ENCODE results near the gene MOCOS.

The MOCOS gene

GRCh38 chr18:36179562-36180355, 7.5 kb upstream of the MOCOS start:
- DNase-seq = no peak

- no peak for DNase-seq
These were observed 5.9 kb upstream of the MOCOS start for GRCh38 chr18:36181441-36181840.

GRCh38 chr18:36181898-36182506, 5.3 kb upstream of the MOCOS start:
- DNase-seq = no peak

GRCh38 chr18:36183033-36183432, 4.3 kb upstream of the MOCOS start:
- DNase-seq = no peak

GRCh38 chr18:36183987-36184386, 3.3 kb upstream of the MOCOS start:
- DNase-seq = no peak

GRCh38 chr18:36185157-36185556, 2.1 kb upstream of the MOCOS start:
- no peak for DNase-seq

GRCh38 chr18:36185901-36186460, 1.3 kb upstream of the MOCOS start:
- DNase-seq = no peak

GRCh38 chr18:36186461-36187192, 670 bp upstream of the MOCOS start:
- no peak for DNase-seq

GRCh38 chr18:36187826-36188721, 777 bp downstream of the MOCOS start:
- DNase-seq = no peak

- DNase-seq = no peak
These were observed 1.6 kb downstream of the MOCOS start for GRCh38 chr18:36188916-36189315.

- DNase-seq = no peak
These were observed 2.2 kb downstream of the MOCOS start for GRCh38 chr18:36189486-36189885.

- no peak for DNase-seq
These were observed 4.0 kb downstream of the MOCOS start for GRCh38 chr18:36191286-36191685.

- DNase-seq = no peak
These were observed 4.4 kb downstream of the MOCOS start for GRCh38 chr18:36191711-36192110.

GRCh38 chr18:36194600-36195315, 7.5 kb downstream of the MOCOS start:
- DNase-seq = no peak

GRCh38 chr18:36195427-36196122, 8.3 kb downstream of the MOCOS start:
- no peak for DNase-seq

GRCh38 chr18:36196238-36196995, 9.1 kb downstream of the MOCOS start:
- no peak for DNase-seq

GRCh38 chr18:36197511-36198166, 10.3 kb downstream of the MOCOS start:
- DNase-seq = no peak

- no peak for DNase-seq
These were observed 12.5 kb downstream of the MOCOS start for GRCh38 chr18:36199691-36200295.

- no peak for DNase-seq
These were observed 13.1 kb downstream of the MOCOS start for GRCh38 chr18:36200354-36200771.
